ENCODE measurements around the gene FBLL1.
"Not testable (repeated sequence)": the region's sequence is repeated elsewhere in the genome, so short reads cannot be mapped to it uniquely, and the experiment has no call there.

Gene FBLL1

DNA sequence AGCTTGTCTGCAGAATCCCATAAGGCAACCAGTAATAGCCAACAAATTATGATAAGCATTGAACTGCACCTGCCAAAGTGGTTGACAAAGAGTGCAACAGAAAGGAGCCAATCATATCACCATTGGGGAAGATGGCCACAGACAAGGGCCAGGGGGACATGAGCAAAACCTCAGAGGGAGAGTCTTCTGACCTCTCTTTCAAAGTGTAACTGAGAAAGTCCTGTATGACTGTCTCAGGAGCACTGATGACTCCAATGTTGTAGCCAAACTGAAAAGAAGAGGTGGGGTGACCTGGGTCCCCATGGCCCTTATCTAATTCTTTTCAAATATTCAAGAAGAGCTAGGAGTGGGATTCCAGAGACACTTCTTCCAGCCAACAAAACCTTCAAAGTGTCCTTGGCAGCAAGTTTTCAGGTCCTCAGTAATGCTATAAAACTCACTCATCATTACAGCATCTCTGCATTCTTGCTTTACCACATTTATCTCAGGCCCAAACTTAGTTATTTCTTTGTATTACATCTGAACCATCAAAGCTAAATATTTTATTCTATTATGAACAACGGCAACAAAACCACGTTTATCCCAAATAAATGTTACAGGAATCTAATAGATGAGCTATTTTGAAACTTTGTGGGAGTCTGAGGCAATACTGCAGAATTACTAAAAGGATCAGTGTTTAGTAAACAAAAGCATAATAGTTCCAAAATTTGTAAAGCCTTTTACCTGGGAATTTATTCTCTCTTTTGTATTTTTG lies 24.4 kb downstream of the FBLL1 start:
- DNase-seq = no peak

DNA sequence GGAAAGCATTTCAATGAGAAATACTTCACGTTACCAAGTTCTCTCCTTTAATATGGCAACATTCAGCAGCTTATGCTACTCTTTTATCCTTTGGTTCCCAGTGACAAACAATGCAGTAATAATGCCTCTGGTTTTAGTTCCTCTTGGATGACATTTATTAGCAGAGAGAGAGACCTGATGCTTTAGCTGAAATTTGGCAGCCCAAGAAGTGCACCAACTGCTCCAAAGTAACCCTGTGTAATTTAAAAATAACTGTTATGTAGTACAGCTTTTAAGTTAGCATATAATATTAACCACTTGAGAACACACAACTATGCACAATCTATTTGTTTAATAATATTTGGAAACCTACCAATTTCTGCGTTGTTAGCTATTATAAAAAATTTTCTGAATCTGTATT lies 28.3 kb downstream of the FBLL1 start:
- no peak for DNase-seq

DNA sequence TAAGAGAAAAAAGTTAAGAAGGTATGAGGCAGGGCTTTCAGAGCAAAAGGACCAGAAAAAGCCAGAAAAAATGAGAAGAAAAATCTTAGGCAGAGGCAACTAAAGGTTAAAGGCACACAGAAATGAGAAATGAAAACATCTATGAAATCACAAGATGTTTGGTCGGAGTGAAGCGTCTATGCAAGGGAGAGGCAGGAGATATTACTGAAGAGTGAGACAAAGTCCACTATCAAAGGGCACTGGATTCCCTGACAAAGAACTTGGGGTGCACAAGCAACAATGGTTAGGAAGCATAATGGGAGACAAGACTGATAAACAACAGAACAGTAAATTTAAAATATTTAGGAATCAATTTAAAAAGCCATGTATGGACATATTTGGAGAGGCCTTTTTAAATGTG lies 33.2 kb downstream of the FBLL1 start:
- DNase-seq = no peak

DNA sequence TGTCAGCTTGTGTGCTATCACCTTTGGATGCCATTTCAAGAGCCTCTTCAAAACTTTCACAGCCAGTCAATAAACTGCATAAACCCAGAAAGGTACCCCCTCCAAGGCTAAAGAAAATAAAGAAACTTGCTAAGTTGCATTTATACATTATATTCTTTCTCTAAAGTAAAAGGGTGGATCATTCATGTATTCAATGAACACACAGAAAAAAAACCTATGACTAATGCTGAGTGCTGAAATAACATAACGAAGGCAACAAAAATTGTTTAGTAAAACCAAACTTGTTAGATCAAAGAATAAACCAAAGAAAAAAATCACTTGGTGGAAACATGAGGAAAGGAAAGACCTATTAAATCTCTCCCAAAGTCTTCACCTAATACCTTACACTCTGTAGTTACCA lies 34.9 kb downstream of the FBLL1 start:
- DNase-seq = no peak

DNA sequence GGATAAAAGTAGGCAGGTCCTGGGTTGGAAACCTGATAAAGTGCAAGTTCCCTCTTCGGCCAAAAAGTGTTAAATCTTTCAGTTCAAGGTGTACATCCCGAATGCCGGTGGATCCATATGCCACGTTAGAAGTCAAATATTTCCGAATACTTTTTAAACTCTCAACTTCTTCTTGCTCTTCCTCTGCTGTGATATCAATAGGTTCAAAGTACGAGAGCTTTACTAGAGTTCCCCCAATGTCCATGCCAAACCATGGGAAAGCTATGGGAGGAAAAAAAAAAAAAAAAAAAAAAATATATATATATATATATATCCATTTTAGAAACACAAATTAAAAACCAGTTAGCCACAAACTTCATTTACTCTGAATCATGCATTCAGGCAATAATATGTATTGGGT lies 39.6 kb downstream of the FBLL1 start:
- no peak for DNase-seq

DNA sequence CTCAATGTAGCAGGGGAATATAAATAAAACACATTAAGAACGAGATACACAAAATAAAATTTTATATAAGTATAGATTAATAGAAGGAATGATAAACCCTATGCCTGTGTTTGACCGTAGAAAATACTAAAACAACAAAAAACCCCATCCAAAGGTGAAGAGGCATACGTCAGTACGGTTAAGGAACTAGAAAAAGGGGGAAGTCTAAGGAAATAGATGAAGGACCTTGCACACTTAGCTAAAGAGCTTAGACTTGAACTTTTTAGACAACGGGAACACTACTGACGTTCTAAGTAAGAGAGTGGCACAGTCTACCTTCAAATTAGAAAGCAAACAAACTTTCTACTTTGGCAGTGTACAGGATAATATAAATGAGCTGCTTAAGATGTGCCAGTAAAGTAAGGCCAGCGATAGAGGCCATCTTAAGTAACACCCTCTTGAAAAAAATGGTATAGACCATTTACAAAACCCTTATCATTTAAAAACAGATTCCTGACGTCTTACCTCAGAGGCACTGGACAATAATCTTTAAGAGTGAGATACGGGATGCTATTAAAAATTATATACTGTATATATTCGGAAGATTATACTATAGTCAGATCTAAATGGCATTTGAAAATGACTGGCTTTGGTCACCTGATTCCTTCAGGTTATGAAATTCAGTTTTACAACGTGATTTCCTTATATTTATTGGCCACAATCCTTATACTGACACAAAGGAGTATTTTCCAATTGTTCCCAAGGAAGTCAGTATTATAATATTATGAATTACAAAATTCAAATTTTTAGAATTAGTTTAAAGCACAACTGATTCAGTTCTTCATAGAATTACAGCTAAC lies 41.6 kb downstream of the FBLL1 start:
- DNase-seq = no peak

DNA sequence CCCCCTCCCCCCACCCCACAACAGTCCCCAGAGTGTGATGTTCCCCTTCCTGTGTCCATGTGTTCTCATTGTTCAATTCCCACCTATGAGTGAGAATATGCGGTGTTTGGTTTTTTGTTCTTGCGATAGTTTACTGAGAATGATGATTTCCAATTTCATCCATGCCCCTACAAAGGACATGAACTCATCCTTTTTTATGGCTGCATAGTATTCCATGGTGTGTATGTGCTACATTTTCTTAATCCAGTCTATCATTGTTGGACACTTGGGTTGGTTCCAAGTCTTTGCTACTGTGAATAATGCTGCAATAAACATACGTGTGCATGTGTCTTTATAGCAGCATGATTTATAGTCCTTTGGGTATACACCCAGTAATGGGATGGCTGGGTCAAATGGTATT lies 44.6 kb downstream of the FBLL1 start:
- not testable (repeated sequence) for DNase-seq

DNA sequence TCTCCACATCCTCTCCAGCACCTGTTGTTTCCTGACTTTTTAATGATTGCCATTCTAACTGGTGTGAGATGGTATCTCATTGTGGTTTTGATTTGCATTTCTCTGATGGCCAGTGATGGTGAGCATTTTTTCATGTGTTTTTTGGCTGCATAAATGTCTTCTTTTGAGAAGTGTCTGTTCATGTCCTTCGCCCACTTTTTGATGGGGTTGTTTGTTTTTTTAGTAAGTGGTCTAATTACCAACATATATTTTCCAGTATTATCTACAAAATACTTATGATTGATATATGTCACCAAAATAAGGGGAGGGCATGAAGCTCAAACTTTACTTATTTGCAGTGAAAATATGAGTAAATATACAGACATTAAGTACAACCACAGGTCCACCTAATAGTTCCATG lies 45.1 kb downstream of the FBLL1 start:
- DNase-seq = not testable (repeated sequence)

DNA sequence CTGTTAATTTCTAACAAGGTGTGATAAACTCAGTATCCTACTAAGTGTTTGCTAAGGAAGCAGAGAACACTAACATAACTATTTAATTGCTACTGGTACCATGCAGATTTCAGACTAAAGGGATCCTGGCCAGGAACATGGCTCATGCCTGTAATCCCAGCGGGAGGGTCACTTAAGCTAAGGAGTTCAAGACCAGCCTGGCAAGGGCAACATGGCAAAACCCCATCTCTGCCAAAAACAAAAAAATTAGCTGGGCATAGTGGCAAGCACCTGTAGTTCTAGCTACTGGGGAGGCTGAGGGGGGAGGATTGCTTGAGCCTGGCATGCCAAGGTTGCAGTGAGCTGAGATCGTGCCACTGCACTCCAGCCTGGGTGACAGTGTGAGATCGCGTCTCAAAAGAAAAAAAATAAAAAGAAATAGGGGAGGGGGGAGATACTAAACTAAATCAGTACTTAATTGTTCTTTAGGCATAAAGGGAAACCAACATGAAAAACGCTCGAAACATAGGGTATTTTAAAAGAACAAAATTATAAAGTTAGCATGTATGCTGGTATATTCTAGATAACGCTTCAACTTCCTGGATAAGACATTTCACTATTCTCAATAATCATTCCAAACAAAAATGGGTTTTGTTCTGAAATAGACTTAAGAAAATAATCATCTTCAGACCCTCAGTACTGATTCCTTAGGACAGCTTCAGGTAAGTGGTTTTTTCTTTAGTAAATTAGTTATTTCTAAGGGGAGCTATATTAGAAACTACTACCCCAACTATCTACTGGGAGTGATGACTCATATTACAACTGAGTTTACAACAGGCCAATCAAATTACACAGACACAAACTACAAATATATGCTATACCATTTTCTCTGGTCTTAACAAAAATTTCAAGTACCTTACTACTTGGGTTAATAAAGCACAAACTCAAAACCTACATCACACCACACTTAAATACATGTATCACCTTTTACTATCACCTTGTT lies 46.6 kb downstream of the FBLL1 start:
- no peak for DNase-seq

DNA sequence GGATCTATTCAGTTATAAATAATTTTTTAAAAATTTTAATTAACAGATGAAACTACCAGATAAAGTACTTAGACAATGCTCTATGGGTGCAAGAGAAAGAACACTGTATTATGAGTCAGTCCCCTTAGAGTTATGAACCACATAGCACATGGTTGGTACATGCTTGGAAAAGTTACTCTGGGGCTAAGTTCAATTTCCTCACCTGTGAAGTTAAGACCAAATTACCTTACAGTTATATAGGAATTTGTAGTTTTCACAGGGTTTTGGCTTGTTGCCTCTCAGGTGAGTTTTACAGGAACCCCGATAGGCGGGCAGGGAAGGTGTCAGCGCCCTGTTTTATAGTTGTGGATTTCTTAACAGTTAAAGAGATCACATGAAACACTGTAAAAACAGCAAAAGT lies 48.9 kb downstream of the FBLL1 start:
- DNase-seq = no peak

DNA sequence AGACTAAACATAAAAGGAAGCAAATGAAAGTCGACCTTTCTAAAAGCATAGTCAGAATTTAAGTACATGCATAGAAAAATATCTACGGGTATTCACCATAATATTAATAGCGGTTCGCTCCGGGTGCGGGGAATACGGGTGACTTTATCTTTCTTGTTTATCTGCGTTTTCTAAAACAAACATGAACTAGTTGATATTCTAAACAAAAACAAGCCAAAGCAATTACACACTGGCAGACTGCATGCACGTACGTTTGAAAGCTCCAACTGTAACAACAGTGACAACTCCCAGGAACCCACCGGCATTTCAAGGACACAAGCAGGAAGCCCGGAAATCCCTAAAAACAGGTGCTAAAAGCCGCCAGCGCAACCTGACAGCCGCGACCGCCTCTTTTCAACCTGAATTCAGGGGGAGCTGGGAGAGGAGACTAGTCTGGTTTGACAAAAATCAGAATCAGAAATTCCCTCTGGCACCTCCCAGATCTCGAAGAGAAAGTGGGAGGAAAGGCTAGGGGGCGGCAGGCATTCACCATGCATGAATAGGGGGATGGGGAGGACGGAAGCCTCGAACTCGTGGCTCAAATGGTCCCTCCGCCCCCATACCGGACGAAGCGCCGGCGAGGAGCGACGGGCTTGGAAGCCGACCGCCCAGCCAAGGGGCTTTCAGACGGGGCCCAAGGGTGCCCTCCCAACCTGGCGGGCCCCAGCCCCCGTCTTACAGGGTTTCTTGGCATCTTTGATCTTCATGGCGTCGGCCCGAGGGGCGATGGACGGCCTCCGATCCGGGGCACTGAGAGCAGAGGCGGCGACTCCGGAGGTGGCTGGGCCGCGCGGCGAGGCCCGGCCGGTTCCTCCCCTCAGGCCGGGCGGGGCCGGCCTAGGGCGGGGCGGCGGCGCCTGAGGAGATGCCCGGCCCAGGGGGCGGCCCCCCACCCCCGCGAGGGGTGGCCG lies 49.7 kb downstream of the FBLL1 start, which contains the start of gene PANK3:
Gene PANK3, minus strand, starts transcription at position 831 of the 950 bp plus-strand sequence. Its CDS starts 85 bp downstream, at position 746.
- peak; percentile 59 for DNase-seq

DNA sequence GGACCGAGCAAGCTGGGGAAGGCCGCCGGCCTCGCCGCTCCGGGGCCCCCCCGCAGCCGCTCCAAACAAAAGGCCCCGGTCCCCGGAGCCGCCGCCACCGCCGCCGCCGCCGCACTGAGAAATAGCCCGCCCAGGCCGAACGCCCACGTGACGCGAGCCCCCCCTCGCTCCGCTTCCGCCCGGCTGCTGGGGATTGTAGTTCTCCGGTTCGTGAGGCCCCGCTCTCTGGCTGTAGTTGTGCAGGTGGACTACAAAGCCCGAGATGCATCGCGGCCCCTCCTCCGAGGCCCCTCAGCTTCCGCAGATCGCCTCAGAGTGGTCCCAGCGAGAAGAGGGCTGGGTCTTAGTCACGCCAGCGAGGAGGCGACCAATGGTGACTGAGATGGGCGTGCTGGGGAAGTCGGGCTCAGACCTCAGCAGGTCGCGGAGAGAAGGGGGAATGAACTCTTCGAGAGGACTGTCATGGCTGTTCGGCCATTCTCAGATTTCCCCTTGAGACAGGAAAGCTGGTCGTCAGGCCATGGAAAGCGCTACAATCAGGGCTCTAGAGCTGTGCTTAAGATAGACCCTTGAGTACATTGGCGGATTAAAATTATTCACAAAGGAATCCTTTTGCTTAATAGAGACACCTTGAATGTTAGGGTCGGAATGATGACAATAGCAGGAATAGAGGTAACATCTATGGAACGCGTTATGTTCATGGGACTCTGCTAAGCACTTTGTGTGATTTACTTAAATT lies 50.6 kb downstream of the FBLL1 start:
- DNase-seq = peak; percentile 88

DNA sequence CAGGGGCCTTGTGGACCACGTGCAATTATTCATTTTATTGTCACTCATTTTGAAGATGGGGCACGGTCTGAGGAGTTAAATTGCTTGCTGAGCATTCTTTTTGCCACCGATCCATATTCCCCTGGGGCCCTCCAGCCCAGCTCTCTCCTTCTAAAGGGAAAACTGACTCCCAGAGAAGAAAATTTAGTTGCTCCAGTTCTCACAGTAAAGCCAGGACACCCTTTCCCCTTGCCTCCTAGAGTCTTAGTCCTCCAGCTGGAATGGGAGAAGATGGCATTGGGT lies 51.1 kb downstream of the FBLL1 start:
- peak; percentile 17 for DNase-seq

All from NCI-H2171 (cell line).